H1 (cell line): ENCODE data around the gene PBX1. TPM values are rescaled to one million over a fixed set of nuclear protein-coding genes. Genes with fewer than 3 reads are reported as not detected.

ENCODE experiments used
- ASH2L ChIP-seq: fragments of 200-600, 300-600 bp; sonication (generic); IDR thresholded peaks from one replicate; pipeline ENCODE4 v1.7.1; 2017; ENCODE audit warnings: low read length
- BRCA1 ChIP-seq: IDR thresholded peaks from 2 replicates; pipeline ENCODE4 v1.6.1; 2012; ENCODE audit warnings: low read depth, low read length, improper control_type of control experiment
- CHD7 ChIP-seq: fragments of 300-600 bp; sonication (generic); IDR thresholded peaks from 2 replicates; pipeline ENCODE4 v1.7.1; 2012; ENCODE audit warnings: low read length, moderate library complexity, mild to moderate bottlenecking, inconsistent platforms; ENCODE audit not compliant: insufficient replicate concordance
- EP300 ChIP-seq, 2 experiments: IDR thresholded peaks; 1 replicate in 1 of 2; 2 replicates in 1 of 2; pipeline ENCODE4 v1.6.1; 2011 to 2012; ENCODE audit warnings: low read depth in 2 of 2, low read length in 2 of 2, mild to moderate bottlenecking in 2 of 2, borderline replicate concordance in 1 of 2, inconsistent platforms in 1 of 2, moderate library complexity in 1 of 2
- GTF2F1 ChIP-seq: IDR thresholded peaks from 2 replicates; pipeline ENCODE4 v1.6.1; 2012; ENCODE audit warnings: low read depth, low read length, improper control_type of control experiment, borderline replicate concordance
- KDM1A ChIP-seq: fragments of 200-600, 300-600 bp; sonication (generic); IDR thresholded peaks from 2 replicates; pipeline ENCODE4 v1.7.1; 2016; ENCODE audit warnings: mild to moderate bottlenecking, low read length, borderline replicate concordance
- NANOG ChIP-seq: IDR thresholded peaks from 2 replicates; pipeline ENCODE4 v1.6.1; 2011; ENCODE audit warnings: low read length, low read depth, mild to moderate bottlenecking, inconsistent platforms; ENCODE audit not compliant: insufficient read depth, poor library complexity, severe bottlenecking
- NRF1 ChIP-seq: IDR thresholded peaks from 2 replicates; pipeline ENCODE4 v1.6.1; 2011; ENCODE audit warnings: mild to moderate bottlenecking, low read depth, low read length, improper control_type of control experiment
- POLR2A ChIP-seq, 2 experiments: IDR thresholded peaks; 1 replicate in 1 of 2; 2 replicates in 1 of 2; pipeline ENCODE4 v1.6.1; 2011; ENCODE audit warnings: low read depth in 2 of 2, low read length in 2 of 2, mild to moderate bottlenecking in 2 of 2; ENCODE audit errors: control extremely low read depth in 1 of 2
- RAD21 ChIP-seq, 2 experiments: IDR thresholded peaks in 1 of 2; conservative IDR thresholded peaks in 1 of 2; 2 replicates each; pipeline ENCODE4 v1.6.1; 2011; ENCODE audit warnings: low read depth in 2 of 2, low read length in 2 of 2, improper control_type of control experiment in 1 of 2, inconsistent platforms in 1 of 2, mild to moderate bottlenecking in 1 of 2, moderate library complexity in 1 of 2
- SAP30 ChIP-seq: fragments of 300-600 bp; sonication (generic); IDR thresholded peaks from 2 replicates; pipeline ENCODE4 v1.7.1; 2012; ENCODE audit warnings: low read length, moderate library complexity, mild to moderate bottlenecking, inconsistent platforms; ENCODE audit not compliant: insufficient read depth, insufficient replicate concordance
- polyA plus RNA-seq, 7 experiments: library from polyadenylated mRNA; depleted of rRNA in 3 of 7; stranded (reverse) in 5 of 7; unstranded in 2 of 7; fragments of >200 nt in 5 of 7; fragments of 200-250 nt in 2 of 7; gene quantifications; 1 replicate in 5 of 7; 2 replicates in 1 of 7; 4 replicates in 1 of 7; pipeline versions ENCODE4 v1.2.1 to v1.2.3, GENCODE V29; 2011 to 2013; ENCODE audit warnings: missing spikeins in 2 of 7, mixed read lengths in 2 of 7
- total RNA-seq: library from RNA; stranded (reverse); fragmentation: NEBNext Ultra II Directional; extraction: Animal tissue kit (Norgen Biotek cat#: 25700); gene quantifications from 2 replicates; pipeline ENCODE4 v1.2.1, GENCODE V29; 2021

Gene PBX1
- total and polyA plus RNA-seq, 2 of the 8 experiments (the other 6 are each of a cell fraction or from before 2014, with no cell fraction given) = 87.4 to 124 TPM

GRCh38 chr1:164561007-164561406 lies 2.0 kb downstream of the PBX1 start (continued):
- TF ChIP-seq CHD7 (no peak), EP300 (IDR thresholded peaks at IDR 0.05; ENCODE audit: borderline replicate concordance in 1 of 2, low read depth in 2 of 2, low read length in 2 of 2) (no peak), ASH2L (no peak), GTF2F1 (no peak), NRF1 (no peak), NANOG (no peak), KDM1A (no peak), BRCA1 (no peak), RAD21 (IDR thresholded peaks at IDR 0.05 in 1 of 2, conservative IDR thresholded peaks at IDR 0.05 in 1 of 2; ENCODE audit: low read depth in 2 of 2, low read length in 2 of 2) (no peak), SAP30 (no peak), POLR2A (IDR thresholded peaks at IDR 0.05; ENCODE audit: control extremely low read depth in 1 of 2, low read depth in 2 of 2, low read length in 2 of 2) (no peak)
